Left renal cortex interstitium (tissue), 4 donors: Measurements from ENCODE around the gene POLL. TPM values are rescaled to one million over a fixed set of nuclear protein-coding genes. Genes with fewer than 3 reads are reported as not detected.

Experiments
- DNase-seq, 4 donors: peaks; one replicate each; pipeline ENCODE4 v3.0.0-alpha.2; 2013; ENCODE audit warnings: low read depth in 4 of 4, low spot score in 2 of 4, missing footprints in 1 of 4
- polyA plus RNA-seq, 4 donors: library from polyadenylated mRNA; unstranded; fragments of 120-200 nt; gene quantifications; one replicate each; pipeline ENCODE4 v1.2.1, GENCODE V29; 2013; ENCODE audit not compliant: insufficient read length in 4 of 4

Gene POLL
- polyA plus RNA-seq, 4 donors = 27.8 to 45.7 (median 34.9) TPM

DNA sequence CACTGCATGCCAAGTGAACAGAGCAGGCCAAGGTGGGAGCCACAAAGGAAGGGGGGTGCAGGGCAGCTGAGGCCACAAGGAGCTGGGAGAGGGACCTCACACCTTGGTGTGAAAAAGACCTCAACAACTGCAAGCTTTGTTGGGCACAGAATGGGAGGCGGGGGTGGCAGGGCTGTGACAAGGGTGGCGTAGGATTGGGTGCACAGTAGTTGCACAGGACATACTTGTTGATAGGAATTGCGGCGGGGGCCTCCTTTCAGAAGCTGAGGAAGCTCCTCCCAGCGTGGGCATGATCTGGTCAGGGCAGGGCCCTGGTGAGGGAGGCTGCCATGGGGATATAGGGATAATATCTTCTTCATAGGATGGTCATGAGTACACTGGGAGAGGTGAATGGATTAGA lies 25.8 kb downstream of the POLL start:
- DNase-seq = no peak

DNA sequence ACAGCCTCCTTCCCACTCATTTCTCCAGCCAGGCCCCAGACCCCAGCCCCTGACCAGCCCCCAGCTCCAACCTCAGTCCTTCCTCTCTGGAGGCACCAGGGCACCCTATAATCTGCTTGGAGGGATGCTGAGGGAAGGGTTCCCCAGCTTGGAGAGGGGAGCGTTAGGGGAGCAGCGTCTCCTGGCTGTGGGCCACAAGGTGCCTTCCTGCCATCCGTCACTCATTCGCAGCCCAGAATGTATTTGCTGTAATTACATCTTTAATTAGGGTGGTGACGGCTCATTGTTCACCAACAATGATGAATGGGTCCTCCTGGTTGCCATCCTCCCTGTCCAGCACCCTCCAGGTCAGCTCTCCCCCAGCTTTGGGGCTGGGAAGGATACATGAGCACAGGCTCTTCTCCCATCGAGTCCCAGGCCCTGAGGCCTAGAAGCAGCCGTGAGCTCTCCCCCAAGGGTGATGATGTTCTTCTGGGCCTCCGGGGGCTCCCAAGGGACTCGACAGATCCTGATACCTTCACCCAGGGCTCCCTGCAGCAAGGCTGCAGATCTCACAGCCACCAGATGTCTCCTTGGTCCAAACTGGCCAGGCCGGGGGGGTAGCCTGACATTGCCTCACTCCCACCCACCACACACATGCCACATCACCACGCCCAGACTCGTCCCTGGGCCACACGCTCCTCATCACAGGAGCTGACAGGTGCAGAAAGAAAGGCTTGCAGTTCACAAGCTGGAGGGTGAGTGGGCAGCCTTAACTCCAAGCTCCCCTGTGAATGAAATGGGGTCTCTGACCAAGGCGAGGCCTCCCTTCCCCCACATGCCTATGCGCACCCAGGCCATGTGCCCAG lies 26.8 kb downstream of the POLL start:
- no peak for DNase-seq

DNA sequence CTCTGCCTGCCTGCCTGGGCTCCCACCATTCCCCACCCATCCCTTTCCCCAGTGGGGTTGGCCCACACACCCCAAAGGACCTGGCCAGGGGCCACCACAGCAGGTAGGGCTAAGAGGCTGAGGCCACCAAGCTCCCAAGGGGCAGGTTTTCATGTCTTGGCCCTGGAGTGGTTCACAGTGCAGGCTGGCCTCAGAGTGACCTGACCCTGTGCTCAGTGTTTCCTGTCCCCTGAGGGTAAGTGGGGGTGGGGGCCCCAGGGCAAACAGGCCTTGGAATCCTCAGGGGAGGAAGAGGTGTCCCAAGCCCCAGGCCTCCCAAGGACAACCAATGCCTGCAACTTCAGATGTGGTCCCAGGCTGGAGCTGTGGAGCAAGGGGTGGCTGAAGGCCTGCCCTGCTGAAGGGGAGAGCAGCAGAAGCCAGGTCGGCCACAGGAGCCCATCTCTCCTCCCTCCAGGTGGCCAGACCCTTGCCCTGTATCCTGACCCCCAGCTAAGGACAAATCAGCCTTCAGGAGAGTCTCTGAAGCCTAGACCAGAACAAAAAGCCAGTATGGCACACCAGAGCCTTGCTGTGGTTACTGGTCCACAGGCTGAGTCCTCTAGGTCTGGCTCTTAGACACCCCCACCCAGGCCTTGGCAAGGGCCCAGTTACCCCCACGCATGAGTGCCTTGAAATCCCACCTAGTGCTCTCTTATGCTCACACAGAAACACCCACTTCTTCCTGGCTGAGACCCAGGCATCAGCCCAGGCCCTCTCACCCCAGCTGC lies 27.6 kb downstream of the POLL start:
- no peak for DNase-seq

DNA sequence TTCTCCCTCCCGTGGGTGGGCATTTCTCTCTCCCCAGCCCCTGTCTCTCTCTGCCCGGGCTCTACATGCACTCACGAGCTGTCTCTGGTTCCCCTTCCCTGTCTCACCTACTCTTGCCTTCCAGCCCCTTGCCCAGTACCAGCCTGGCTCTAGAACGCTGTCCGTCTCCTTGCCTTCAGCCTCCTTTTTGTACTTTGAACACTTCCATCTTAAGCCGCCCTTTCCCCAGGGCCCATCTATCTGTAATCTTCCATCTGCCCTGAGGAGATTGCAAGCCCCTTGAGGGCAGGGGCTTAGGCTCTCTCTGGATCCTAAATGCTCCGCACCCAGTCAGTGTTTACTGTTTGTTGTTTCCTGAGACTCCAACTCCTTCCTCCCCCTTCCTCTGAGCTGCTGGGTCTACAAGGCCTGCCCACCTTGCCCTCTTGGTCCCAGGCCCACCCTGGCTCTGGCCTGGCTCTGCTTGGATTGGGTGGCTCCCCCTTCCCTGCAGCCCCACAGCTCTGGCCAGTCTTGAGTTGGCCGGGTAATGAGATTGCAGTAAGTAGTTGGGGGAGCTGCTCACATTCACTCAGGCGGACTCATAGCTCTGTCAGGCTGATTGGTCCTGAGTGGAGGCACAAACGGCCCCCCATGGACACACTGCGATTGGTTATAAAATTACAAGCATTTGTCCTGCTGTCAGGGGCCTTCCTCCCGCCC lies 28.3 kb downstream of the POLL start:
- DNase-seq = no peak

DNA sequence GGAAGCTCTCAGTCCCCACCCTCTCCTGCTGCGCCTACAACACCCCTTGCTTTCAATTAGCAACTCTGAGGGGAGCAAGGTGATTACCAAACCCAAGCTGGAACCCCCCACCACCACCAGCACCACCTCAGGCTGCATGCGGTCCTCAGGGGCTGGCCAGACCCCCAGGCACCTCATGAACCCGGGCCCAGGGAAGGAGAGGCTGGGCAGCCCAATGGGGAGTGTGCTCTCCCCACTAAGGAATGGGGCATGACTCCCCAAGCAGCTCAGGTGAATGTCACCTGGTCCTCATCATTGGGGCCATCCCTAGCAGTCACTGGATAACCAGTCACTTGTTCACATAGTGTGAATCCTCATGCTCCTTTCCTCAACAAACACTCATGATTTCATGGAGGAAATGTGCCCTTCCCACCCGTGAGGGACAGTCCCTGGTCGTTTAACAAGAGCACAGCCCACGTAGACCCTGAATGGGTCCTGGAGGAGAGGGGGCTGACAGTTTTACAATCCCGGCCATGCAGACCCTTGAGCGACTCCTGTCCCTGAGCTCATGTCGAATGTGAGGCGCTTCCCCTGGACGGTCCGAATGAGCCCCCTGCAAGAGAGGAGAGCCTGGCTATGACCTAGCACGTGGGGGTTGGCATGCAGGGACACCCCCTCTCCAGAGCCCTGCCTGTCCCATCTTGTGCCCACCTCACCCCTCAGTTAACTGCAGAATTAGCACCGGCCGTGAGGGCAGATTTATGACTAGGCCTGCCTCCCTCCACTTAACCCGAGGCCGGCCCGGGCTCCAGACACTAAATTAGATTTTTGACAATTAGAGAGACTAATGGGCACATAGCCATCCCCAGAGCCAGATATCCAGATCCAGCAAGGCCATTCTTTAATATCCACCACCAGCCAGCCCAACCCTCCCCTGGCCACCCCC lies 29.1 kb downstream of the POLL start:
- no peak for DNase-seq

DNA sequence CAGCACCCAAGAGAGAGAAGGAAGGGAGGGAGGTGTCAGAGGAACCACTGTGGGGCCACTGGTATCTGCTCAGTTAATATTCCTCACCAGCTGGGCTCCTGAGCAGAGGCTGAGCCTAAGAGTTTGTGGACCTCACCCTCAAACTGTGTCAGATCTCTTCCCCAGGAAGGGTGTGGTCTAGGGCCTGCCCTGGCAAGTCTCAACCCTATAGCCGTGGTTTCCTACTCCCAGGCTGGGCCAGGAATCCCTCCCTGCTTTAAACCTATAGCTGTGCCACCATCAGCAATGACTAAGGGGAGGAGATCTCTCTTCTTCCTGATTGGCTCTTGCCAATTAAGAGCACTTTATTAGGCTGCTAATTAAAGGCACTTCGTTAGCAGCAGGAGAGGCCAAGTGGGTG lies 29.9 kb downstream of the POLL start:
- no peak for DNase-seq

DNA sequence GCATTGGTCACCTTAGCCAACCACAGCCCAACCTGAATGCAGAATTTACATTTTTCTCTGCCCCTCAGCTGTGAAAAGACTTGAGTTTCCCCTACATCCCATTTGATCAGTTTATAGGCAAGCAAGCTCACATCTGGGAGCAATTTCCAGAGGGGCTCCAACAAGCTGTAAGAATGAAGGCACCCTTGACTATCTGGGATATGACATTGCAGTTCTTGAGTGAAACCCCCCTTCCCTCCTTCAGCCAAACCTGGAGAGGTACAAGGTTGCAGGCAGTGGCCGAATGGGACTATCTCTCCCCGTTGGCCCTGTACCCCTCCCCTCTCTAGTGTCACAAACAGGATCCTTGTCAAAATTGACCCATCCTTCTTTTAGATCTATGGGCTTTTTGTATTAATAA lies 30.5 kb downstream of the POLL start:
- no peak for DNase-seq

DNA sequence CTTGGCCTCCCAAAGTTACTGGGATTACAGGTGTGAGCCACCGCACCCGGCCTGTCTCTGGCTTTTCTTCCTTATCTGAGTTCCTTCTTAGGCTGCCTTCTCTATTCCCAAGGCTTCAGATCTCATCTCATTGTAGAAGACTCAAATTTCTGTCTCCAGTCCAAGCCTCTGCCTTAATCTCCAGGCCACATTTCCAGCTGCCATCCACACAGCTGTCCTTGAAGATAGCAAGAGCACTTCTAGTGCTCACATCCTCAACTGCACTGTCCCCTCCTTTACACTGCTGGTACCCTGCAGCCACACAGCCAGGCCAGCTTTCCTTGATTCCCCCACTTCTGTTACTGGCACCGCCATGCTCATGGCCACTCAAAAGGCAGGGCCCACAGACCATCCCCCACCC lies 35.6 kb downstream of the POLL start:
- DNase-seq = no peak

DNA sequence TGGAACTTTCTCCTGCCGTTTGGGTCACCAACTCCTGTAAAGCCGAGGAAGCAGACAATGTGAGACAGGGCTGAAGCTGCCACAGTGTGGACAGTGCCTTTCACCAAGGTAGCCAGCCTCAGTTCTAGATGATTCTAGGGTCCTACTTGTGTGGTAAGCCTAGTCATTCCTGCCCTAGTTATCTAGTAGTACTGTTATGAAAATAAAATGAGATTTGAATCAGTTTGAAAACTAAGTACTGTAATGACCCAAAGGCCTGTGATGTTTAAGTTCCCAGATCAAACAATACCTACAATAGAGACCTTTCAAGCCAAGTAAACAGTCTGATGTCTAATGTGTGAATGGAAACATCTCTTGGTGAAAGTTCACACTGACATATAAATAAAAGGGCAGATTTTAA lies 37.1 kb downstream of the POLL start:
- no peak for DNase-seq

DNA sequence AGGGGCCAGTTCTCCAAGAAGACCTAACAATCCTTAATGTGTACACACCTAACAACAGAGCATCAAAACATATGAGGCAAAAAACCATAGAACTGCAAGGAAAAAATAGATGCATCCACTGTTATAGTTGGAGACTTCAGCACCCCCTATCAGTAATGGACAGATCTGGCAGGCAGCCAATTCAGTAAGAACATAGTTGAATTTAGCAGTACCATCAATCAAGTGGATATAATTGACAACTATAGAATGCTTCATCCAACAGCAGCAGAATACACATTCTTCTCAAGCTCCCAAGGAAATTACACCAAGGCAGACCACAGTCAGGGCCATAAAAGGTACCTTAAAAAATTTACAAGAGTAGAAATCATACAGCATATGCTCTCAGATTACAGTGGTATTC lies 42.2 kb downstream of the POLL start:
- DNase-seq = no peak

DNA sequence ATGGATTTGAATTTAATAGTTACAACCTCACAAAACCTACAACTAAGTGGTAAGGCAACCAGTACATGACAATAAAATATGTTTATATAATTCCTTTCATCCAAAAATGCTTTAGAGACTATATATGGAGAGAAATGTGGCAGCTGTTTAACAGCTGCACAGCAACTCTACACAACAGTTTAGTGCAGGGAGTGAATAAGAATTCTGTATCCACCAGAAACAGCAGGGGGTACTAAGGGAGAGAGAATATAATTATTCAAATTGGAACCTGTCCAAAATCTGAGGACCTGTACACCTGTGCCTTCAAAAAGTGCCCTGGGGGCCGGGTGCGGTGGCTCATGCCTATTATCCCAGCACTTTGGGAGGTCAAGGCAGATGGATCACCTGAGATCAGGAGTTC lies 49.6 kb downstream of the POLL start:
- no peak for DNase-seq

DNA sequence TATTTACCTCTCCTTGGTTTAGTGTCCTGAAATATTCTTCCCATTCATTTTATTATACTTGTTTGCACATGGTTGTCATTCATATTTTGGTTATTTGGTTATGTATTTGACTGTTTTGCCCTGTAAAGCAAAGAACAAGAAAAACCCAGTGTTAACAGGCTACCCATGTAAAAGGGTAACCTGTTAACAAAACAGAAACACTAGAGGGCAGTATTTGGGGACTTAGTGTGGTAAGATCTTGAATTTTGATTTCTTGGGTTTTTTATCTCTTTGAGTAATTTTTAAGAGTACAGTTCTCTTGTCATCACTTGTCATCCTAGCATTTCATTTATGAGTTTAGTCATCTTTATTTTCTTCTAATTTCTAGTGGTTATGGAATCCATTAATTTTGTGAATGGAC lies 51.3 kb downstream of the POLL start:
- no peak for DNase-seq

DNA sequence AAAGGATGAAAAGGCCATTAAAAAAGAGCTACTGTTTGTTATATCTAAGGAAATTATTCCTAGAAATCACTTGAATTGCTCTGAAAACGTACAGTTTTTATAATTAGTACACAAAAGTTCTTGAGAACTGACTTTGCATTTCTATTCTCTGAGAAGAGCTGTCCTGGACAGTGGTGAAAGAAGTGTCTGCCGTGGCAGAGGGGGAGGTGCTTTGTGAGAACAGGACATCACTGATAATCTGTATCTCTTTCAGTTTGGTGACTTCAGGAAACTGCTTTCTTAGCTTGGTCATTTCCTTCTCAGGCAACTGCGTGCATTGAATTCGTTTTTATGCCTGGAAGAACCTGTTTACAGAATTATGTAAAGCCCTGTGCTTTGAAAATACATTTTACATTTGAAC lies 52.1 kb downstream of the POLL start:
- DNase-seq = no peak

DNA sequence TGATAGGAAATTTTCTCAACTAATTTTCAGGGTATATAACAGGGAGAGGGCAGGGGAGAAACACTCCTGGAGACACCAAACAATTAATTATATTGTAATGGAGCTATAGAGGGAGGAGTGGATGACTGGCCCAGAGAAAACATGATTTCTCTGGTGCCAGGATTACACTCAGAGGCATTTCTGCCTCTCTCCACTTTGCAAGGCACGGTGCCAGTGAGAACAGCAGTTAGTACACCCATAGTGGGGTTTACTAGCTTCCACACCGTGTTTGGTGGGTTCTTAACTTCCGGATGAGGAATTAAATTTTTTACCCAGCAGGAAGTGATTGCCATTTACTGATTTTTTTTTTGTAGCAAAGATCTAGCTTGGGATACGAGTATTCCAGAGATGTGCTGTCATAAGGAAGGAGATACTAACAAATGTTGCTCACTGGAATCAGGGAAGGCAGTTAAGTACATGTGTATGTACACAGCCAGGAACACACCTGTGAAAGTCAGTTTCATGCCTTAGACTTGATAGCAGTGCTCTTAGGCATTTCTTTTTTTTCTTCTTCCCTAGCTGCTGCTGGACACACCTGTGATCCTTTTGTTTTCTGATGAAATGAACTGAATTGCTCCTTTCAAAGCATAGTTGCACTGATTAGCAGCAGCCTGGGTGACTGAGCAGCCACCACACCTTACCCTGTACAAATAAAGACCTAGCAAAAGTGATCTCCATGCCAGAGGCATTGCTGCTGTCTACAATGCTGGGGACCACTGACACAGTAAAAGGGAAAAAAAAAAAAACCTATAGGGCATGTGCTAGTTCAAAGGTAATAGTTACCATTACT lies 58.1 kb downstream of the POLL start:
- no peak for DNase-seq

DNA sequence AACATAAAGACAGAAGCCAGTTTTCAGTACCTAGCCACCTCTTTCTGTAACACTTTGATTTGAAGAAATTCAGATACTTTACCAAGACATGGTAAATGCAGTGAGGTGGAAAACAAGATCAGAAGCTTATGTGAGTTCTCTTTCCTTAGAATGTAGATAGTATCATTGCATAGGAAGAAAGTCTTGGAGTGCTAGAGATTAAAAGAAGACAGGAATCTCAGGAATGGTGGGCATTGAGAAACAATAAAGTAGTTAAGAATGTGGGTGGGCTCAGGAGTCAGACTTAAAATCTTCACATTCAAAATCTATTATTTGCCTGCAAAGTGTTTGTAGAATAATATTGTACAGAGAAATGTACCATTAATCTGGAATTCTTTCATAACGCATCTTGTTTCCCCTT lies 58.9 kb downstream of the POLL start:
- DNase-seq = no peak
